Neural progenitor cell (in vitro differentiated cells): ENCODE results near the gene GALE. TPM values are rescaled to one million over a fixed set of nuclear protein-coding genes. Genes with fewer than 3 reads are reported as not detected.
"Not testable (repeated sequence)": the region's sequence is repeated elsewhere in the genome, so short reads cannot be mapped to it uniquely, and the experiment has no call there.

ENCODE experiments used
- DNase-seq: peaks from one replicate; pipeline ENCODE4 v3.0.0-alpha.2; 2016; ENCODE audit warnings: low spot score
- H2AFZ ChIP-seq: fragments of 200-600 bp; sonication (generic); replicated peaks from 2 replicates; pipeline ENCODE4 v1.6.1; 2016; ENCODE audit warnings: antibody characterized with exemption
- H3F3A ChIP-seq: fragments of 200-600 bp; sonication (generic); 2 replicates; pipeline ENCODE4 v1.6.1; 2016; ENCODE audit warnings: antibody characterized with exemption, low read depth
- H3K27ac ChIP-seq: fragments of 200-600 bp; sonication (generic); 2 replicates; pipeline ENCODE4 v1.5.1; 2016; ENCODE audit warnings: mild to moderate bottlenecking
- H3K27me3 ChIP-seq: fragments of 200-600 bp; sonication (generic); 2 replicates; pipeline ENCODE4 v1.6.1; 2016; ENCODE audit warnings: mild to moderate bottlenecking, moderate library complexity
- H3K36me3 ChIP-seq: fragments of 200-600 bp; sonication (generic); 2 replicates; pipeline ENCODE4 v1.5.1; 2016
- H3K4me1 ChIP-seq: fragments of 200-600 bp; sonication (generic); 2 replicates; pipeline ENCODE4 v1.6.1; 2016; ENCODE audit warnings: mixed run types
- H3K4me2 ChIP-seq: fragments of 200-600 bp; sonication (generic); 2 replicates; pipeline ENCODE4 v1.6.1; 2016
- H3K4me3 ChIP-seq: fragments of 200-600 bp; sonication (generic); 2 replicates; pipeline ENCODE4 v1.5.1; 2016
- H3K79me2 ChIP-seq: fragments of 200-600 bp; sonication (generic); 2 replicates; pipeline ENCODE4 v1.6.1; 2016; ENCODE audit warnings: low read depth
- H3K9ac ChIP-seq: fragments of 200-600 bp; sonication (generic); 2 replicates; pipeline ENCODE4 v1.6.1; 2016
- H3K9me3 ChIP-seq: fragments of 200-600 bp; sonication (generic); 2 replicates; pipeline ENCODE4 v1.5.1; 2016; ENCODE audit warnings: low read depth
- H4K20me1 ChIP-seq: fragments of 200-600 bp; sonication (generic); 2 replicates; pipeline ENCODE4 v1.6.1; 2016; ENCODE audit warnings: low read depth
- H3K27ac Mint-ChIP-seq: 3 replicates; pipeline ENCODE4 v1.8.0; 2021; ENCODE audit warnings: mixed read lengths
- H3K27me3 Mint-ChIP-seq: 2 replicates; pipeline ENCODE4 v1.8.0; 2022; ENCODE audit warnings: low read depth, mild to moderate bottlenecking, inconsistent platforms, moderate library complexity, mixed read lengths; ENCODE audit not compliant: insufficient read depth
- H3K36me3 Mint-ChIP-seq: 3 replicates; pipeline ENCODE4 v1.8.0; 2021; ENCODE audit warnings: mixed read lengths
- H3K4me1 Mint-ChIP-seq: 3 replicates; pipeline ENCODE4 v1.8.0; 2021; ENCODE audit warnings: mixed read lengths
- H3K4me3 Mint-ChIP-seq: 3 replicates; pipeline ENCODE4 v1.8.0; 2021; ENCODE audit warnings: mild to moderate bottlenecking, moderate library complexity, mixed read lengths
- H3K9me3 Mint-ChIP-seq: 3 replicates; pipeline ENCODE4 v1.8.0; 2020; ENCODE audit warnings: mixed read lengths
- CTCF ChIP-seq: fragments of 200-600 bp; sonication (generic); IDR thresholded peaks from 2 replicates; pipeline ENCODE4 v1.5.1; 2017; ENCODE audit warnings: antibody characterized with exemption, mild to moderate bottlenecking
- EZH2 ChIP-seq: fragments of 200-600 bp; sonication (generic); IDR thresholded peaks from 2 replicates; pipeline ENCODE4 v1.6.1; 2017; ENCODE audit warnings: antibody characterized with exemption, mild to moderate bottlenecking, moderate library complexity
- EZH2phosphoT487 ChIP-seq: fragments of 200-600 bp; sonication (generic); IDR thresholded peaks from 2 replicates; pipeline ENCODE4 v1.6.1; 2017; ENCODE audit warnings: antibody characterized with exemption
- total RNA-seq: library from RNA; depleted of rRNA; stranded (reverse); fragments of >200 nt; gene quantifications from 2 replicates; pipeline ENCODE4 v1.2.3, GENCODE V29; 2015; ENCODE audit warnings: low replicate concordance

GALE gene
- total RNA-seq, 1 donor from 2014 or later: 15.6 TPM

DNA sequence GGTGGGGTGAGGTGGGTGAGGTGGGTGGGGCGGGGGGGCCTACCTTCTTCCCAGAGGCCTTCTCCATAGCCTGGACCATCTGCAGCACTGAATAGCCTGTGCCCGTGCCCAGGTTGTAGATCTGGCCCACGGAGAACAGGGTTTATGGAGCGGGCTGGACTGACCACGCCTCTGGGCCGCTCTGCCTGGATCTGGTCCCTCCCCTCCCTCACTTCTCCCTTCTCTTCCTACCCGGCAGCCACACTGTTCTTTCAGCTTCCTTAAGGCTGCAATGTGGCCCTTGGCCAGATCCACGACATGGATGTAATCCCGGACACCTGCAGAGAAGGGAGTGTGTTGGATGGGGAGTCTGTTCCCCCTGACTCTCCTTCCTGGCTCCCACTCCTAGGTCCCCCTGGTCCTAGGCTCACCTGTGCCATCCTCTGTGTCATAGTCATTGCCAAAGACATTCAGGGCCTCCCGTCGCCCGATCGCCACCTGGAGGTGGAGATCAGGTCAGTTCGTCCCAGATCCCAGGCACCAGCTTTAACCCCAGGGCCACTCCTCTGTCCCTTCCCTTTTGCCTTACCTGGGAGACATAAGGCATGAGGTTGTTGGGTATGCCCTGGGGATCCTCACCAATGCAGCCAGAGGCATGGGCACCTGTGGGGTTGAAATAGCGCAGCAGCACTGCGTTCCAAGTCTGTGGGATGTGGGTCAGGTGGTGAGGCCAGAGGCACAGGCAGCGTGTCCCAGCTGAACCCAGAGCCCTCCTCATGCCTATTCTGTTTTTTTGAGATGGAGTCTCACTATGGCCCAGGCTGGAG is 3.9 kb downstream of the GALE start:
- Histone ChIP-seq H3K27me3 (peaks cover 9% of the 10 kb centered on the region), H3K9ac (no peak overlapping the region), H3K9me3 (no peaks in the 10 kb centered on the region), H3K36me3 (no peaks in the 10 kb centered on the region), H3K4me2 (no peak overlapping the region), H3K4me3 (no peak overlapping the region), H3K4me1 (peaks cover 11% of the 10 kb centered on the region), H3F3A (peaks cover 20% of the 10 kb centered on the region), H2AFZ (no peak overlapping the region), H3K27ac (no peak overlapping the region), H4K20me1 (peaks cover 17% of the 10 kb centered on the region), H3K79me2 (peaks cover 17% of the 10 kb centered on the region)
- peaks cover 2% of the 10 kb centered on the region for H3K36me3 Mint-ChIP-seq
- H3K4me1 Mint-ChIP-seq: peaks cover 12% of the 10 kb centered on the region
- peak overlapping the region; percentile 30 for H3K4me3 Mint-ChIP-seq
- no peak overlapping the region for H3K27ac Mint-ChIP-seq
- no peak for DNase-seq
- no peaks in the 10 kb centered on the region for H3K9me3 Mint-ChIP-seq
- peaks cover 4% of the 10 kb centered on the region for H3K27me3 Mint-ChIP-seq
- TF ChIP-seq EZH2: no peak
- TF ChIP-seq CTCF: no peak
- no peak for TF ChIP-seq EZH2phosphoT487

DNA sequence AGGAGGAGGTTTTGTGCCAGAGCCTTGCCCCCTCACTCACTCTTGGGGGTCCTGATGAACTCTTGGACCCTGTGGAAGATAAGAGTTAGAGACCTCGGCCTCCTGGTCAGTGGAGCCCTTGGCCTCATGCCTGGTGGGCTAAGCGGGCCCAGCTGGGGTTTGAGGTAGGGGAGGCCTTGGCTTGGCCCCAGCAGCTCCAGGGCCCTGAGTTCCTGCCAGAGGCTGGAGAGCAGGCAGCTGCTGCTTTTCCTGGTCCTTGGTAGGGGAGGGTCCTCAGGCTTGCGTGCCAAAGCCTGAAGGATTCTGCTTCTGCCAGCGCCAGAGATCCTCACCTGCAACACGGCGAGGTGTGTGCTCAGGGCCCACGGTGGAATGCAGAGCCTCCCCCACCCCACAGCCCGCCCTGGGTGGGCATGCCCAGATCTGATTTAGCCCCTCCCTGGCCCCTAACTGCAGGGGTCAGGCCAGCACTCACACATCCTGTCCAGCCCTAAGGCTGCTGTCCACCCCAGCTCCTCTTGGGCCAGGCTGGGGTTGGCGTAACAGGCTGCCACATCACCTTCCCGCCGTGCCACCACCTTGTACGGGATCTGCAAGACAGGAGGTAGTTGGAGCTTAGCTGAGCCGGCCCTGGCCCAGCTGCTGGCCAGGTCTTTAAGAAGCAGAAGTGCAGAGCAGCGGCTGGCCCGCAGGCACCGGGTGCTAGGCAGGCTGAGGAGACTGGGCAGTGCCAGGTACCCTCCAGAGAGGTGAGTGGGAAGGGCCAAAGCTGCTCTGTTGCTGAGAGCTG is 4.7 kb downstream of the GALE start:
- peaks cover 11% of the 10 kb centered on the region for H3K4me1 ChIP-seq
- no peak overlapping the region for H3K9ac ChIP-seq
- Mint-ChIP-seq H3K36me3 (peaks cover 2% of the 10 kb centered on the region), H3K4me3 (no peak overlapping the region), H3K9me3 (no peaks in the 10 kb centered on the region), H3K27me3 (peaks cover 2% of the 10 kb centered on the region), H3K4me1 (peaks cover 14% of the 10 kb centered on the region), H3K27ac (no peak overlapping the region)
- no peaks in the 10 kb centered on the region for H3K9me3 ChIP-seq
- TF ChIP-seq EZH2phosphoT487 (no peak), EZH2 (no peak), CTCF (no peak)
- no peak overlapping the region for H3K4me2 ChIP-seq
- DNase-seq: no peak
- H3K36me3 ChIP-seq: no peaks in the 10 kb centered on the region
- peaks cover 22% of the 10 kb centered on the region for H3K79me2 ChIP-seq
- no peak overlapping the region for H3K27ac ChIP-seq
- peaks cover under 1% of the 10 kb centered on the region for H3K27me3 ChIP-seq
- no peak overlapping the region for H2AFZ ChIP-seq
- H4K20me1 ChIP-seq: peaks cover 17% of the 10 kb centered on the region
- H3K4me3 ChIP-seq: no peak overlapping the region
- peaks cover 16% of the 10 kb centered on the region for H3F3A ChIP-seq

- not testable (repeated sequence) for H3K4me2 ChIP-seq, H3K27ac Mint-ChIP-seq, H3K4me3 Mint-ChIP-seq, H3K27me3 Mint-ChIP-seq, H2AFZ ChIP-seq, H3K9me3 ChIP-seq, H3K36me3 ChIP-seq, H3K9me3 Mint-ChIP-seq, H3K4me3 ChIP-seq, H3K27ac ChIP-seq, H3K9ac ChIP-seq, H3K27me3 ChIP-seq, DNase-seq, H3K36me3 Mint-ChIP-seq
- peaks cover 17% of the 10 kb centered on the region for H3K4me1 Mint-ChIP-seq
- H3F3A ChIP-seq: peaks cover 20% of the 10 kb centered on the region
- peaks cover 17% of the 10 kb centered on the region for H4K20me1 ChIP-seq
- H3K4me1 ChIP-seq: peaks cover 11% of the 10 kb centered on the region
- peaks cover 22% of the 10 kb centered on the region for H3K79me2 ChIP-seq
Observed at GRCh38 chr1:23794732-23795182, 5.8 kb downstream of the GALE start.
